Neural cell (in vitro differentiated cells): Measurements from ENCODE around the gene PPP1R3G.

Experiments
- POLR2AphosphoS5 ChIP-seq: IDR thresholded peaks from 2 replicates; pipeline ENCODE4 v1.6.1; 2012
- RAD21 ChIP-seq: fragments of 450-650 bp; conservative IDR thresholded peaks from 2 replicates; pipeline ENCODE4 v1.6.1; 2014; ENCODE audit warnings: antibody characterized with exemption, mild to moderate bottlenecking, moderate library complexity
- TF ChIP-seq, protein P1 (sequence below): fragments of 450-650 bp; IDR thresholded peaks from 2 replicates; pipeline ENCODE4 v1.5.1; 2014; ENCODE audit warnings: antibody characterized with exemption, mild to moderate bottlenecking, moderate library complexity; ENCODE audit not compliant: poor library complexity, severe bottlenecking
- TF ChIP-seq, protein P2 (sequence below): IDR thresholded peaks from 2 replicates; pipeline ENCODE4 v1.6.1; 2012; ENCODE audit warnings: borderline replicate concordance

DNA sequence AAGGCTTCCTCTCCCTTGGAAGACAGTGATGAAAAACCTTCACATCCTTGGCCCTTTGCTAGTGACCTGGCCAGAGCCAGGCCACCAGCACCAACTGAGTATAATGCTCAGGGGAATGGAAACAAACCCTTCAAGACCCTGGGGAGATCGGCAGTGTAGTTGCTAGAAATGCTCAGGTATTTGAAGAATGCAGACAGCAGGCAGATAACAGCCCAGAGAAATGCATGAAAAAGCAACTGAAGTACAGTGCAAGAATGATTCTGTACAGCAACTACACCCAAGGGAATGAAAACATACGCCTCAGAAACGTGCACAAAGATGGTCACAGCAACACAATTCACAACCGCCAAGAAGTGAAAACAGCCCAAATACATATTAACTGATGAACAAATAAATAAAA is 41.1 kb downstream of the PPP1R3G start:
- TF ChIP-seq, protein P1, sequence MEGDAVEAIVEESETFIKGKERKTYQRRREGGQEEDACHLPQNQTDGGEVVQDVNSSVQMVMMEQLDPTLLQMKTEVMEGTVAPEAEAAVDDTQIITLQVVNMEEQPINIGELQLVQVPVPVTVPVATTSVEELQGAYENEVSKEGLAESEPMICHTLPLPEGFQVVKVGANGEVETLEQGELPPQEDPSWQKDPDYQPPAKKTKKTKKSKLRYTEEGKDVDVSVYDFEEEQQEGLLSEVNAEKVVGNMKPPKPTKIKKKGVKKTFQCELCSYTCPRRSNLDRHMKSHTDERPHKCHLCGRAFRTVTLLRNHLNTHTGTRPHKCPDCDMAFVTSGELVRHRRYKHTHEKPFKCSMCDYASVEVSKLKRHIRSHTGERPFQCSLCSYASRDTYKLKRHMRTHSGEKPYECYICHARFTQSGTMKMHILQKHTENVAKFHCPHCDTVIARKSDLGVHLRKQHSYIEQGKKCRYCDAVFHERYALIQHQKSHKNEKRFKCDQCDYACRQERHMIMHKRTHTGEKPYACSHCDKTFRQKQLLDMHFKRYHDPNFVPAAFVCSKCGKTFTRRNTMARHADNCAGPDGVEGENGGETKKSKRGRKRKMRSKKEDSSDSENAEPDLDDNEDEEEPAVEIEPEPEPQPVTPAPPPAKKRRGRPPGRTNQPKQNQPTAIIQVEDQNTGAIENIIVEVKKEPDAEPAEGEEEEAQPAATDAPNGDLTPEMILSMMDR: no peak
- TF ChIP-seq, protein P2, sequence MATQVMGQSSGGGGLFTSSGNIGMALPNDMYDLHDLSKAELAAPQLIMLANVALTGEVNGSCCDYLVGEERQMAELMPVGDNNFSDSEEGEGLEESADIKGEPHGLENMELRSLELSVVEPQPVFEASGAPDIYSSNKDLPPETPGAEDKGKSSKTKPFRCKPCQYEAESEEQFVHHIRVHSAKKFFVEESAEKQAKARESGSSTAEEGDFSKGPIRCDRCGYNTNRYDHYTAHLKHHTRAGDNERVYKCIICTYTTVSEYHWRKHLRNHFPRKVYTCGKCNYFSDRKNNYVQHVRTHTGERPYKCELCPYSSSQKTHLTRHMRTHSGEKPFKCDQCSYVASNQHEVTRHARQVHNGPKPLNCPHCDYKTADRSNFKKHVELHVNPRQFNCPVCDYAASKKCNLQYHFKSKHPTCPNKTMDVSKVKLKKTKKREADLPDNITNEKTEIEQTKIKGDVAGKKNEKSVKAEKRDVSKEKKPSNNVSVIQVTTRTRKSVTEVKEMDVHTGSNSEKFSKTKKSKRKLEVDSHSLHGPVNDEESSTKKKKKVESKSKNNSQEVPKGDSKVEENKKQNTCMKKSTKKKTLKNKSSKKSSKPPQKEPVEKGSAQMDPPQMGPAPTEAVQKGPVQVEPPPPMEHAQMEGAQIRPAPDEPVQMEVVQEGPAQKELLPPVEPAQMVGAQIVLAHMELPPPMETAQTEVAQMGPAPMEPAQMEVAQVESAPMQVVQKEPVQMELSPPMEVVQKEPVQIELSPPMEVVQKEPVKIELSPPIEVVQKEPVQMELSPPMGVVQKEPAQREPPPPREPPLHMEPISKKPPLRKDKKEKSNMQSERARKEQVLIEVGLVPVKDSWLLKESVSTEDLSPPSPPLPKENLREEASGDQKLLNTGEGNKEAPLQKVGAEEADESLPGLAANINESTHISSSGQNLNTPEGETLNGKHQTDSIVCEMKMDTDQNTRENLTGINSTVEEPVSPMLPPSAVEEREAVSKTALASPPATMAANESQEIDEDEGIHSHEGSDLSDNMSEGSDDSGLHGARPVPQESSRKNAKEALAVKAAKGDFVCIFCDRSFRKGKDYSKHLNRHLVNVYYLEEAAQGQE: no peak
- TF ChIP-seq RAD21 (no peak), POLR2AphosphoS5 (no peak)
